GF-D8 (cell line): ENCODE results near the gene NAPA.
"Not testable (repeated sequence)": the region's sequence is repeated elsewhere in the genome, so short reads cannot be mapped to it uniquely, and the experiment has no call there.

Experiments used
- DNase-seq: peaks from one replicate; lab custom pipeline; 2025; lab: John Stamatoyannopoulos, UW

Gene NAPA

GRCh38 chr19:47486220-47486619 lies 28.6 kb downstream of the NAPA start:
- DNase-seq = not testable (repeated sequence)

GRCh38 chr19:47485210-47485609 lies 29.7 kb downstream of the NAPA start:
- no peak for DNase-seq

GRCh38 chr19:47483800-47484690 lies 30.8 kb downstream of the NAPA start, which contains the start of gene KPTN:
Gene KPTN, minus strand, starts transcription at chr19:47484219. Its CDS starts 59 bp downstream, at chr19:47484160.
- peak; percentile 74 for DNase-seq

- DNase-seq = no peak
Measured at GRCh38 chr19:47483200-47483599, 31.7 kb downstream of the NAPA start.

GRCh38 chr19:47481460-47482052 lies 33.3 kb downstream of the NAPA start:
- DNase-seq = no peak

- no peak for DNase-seq
Measured at GRCh38 chr19:47480658-47481057, 34.2 kb downstream of the NAPA start.

GRCh38 chr19:47479701-47480503 lies 35.0 kb downstream of the NAPA start:
- DNase-seq = no peak

GRCh38 chr19:47476438-47476972 lies 38.4 kb downstream of the NAPA start:
- DNase-seq = no peak

GRCh38 chr19:47475465-47475864 lies 39.4 kb downstream of the NAPA start:
- DNase-seq = no peak

- no peak for DNase-seq
Measured at GRCh38 chr19:47473336-47473735, 41.5 kb downstream of the NAPA start.

GRCh38 chr19:47471733-47472457 lies 43.0 kb downstream of the NAPA start, which contains the start of gene SLC8A2:
Gene SLC8A2, minus strand, starts transcription at chr19:47471893. Its CDS starts 5,490 bp downstream, at chr19:47466403.
- DNase-seq = no peak

- DNase-seq = no peak
Measured at GRCh38 chr19:47471381-47471732, 43.5 kb downstream of the NAPA start.

GRCh38 chr19:47470447-47471195 lies 44.2 kb downstream of the NAPA start:
- no peak for DNase-seq

GRCh38 chr19:47469719-47470118 lies 45.1 kb downstream of the NAPA start:
- DNase-seq = no peak

GRCh38 chr19:47469363-47469700 lies 45.5 kb downstream of the NAPA start:
- DNase-seq = no peak

- no peak for DNase-seq
Measured at GRCh38 chr19:47467914-47468313, 46.9 kb downstream of the NAPA start.

- no peak for DNase-seq
Measured at GRCh38 chr19:47465957-47466356, 48.9 kb downstream of the NAPA start.

GRCh38 chr19:47464675-47465419 lies 50.0 kb downstream of the NAPA start:
- DNase-seq = no peak

- DNase-seq = no peak
Measured at GRCh38 chr19:47461876-47462275, 53.0 kb downstream of the NAPA start.

GRCh38 chr19:47459477-47459876 lies 55.4 kb downstream of the NAPA start:
- no peak for DNase-seq
